Renal cortical epithelial cell (primary cell): ENCODE measurements around the gene MAP3K9. TPM values are rescaled to one million over a fixed set of nuclear protein-coding genes. Genes with fewer than 3 reads are reported as not detected.

Source experiments
- DNase-seq: peaks from one replicate; pipeline ENCODE4 v3.0.0-alpha.2; 2011; ENCODE audit warnings: low read depth
- total RNA-seq: library from RNA; depleted of rRNA; stranded (reverse); fragments of >200 nt; gene quantifications from 2 replicates; pipeline ENCODE4 v1.2.3, GENCODE V29; 2014

Gene MAP3K9
- total RNA-seq, 1 donor from 2014 or later = 19.7 TPM

DNA sequence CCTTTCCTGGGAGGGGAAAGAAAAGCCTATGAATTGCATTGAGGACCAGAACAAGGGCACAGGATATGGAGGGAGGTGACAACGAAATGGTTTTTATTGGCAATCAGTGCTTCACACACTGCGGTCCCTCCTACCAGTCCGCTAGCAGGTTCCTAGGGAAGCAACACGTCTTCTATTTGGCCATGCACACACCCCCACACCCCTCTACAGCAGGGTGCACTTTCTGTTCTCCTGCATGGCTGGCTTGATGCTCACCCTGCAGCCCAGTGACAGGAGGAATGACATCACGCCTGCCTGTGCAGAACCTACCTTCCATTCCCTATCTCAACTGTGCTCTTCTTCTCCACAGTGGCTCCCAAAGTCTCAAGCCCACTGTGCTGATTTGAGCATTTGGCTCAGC lies 109.7 kb downstream of the MAP3K9 start:
- no peak for DNase-seq

DNA sequence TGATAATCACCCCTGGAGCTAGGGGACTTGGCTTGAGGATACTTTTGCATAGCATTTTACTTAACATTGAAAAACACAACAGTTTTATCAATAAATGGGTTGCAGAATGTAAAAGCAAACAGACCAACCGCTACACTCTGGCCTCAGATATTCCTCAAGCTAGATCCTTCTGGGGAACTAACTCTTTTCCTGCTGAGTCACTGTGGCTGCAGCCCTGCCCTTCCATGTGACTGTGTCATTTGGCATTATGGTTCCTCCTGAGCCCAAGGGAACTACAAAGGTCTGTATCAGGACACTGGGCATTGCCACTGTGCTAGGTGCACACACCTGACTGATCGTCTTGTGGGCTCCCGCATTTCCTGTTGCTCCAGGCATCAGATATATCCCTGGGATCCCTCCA lies 111.0 kb downstream of the MAP3K9 start:
- peak; percentile 65 for DNase-seq

DNA sequence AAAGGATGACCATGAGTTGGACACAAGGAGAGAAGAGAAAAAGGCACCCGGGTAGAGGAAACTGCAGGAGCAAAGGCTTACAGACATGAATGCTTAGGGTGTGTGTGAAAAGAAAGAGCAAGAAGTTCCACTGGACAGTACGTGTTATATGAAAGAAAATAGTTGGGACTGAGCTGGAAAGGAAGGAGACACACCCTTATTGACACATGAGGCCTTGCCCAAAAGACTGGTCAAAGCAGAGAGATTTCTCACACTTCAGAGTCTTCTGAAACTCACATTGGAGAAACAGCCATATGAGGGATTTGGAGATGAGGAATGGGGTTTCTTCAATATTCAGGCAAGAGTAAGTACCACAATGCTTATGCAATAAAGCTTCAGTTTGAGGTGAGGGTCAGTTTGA lies 111.6 kb downstream of the MAP3K9 start:
- DNase-seq = no peak

DNA sequence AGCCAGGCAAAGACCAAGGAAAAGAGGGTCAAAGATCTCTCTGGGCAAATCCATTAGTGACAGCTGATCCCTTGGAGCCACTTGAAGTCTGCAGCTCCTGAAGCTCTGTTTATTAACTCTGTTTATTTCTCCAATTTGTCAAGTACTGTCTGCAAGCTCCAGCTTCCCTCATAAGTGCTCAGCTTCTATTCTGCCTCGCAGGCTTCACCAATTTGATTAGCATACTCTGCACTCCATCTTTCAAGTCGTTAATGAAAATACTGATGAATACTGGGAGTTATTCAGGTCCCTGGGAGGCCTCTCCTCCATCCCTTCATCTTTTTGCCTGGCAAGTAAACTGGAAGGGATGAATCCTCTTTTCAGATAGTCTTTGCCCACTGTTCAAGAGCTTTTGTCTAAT lies 113.3 kb downstream of the MAP3K9 start:
- DNase-seq = no peak

DNA sequence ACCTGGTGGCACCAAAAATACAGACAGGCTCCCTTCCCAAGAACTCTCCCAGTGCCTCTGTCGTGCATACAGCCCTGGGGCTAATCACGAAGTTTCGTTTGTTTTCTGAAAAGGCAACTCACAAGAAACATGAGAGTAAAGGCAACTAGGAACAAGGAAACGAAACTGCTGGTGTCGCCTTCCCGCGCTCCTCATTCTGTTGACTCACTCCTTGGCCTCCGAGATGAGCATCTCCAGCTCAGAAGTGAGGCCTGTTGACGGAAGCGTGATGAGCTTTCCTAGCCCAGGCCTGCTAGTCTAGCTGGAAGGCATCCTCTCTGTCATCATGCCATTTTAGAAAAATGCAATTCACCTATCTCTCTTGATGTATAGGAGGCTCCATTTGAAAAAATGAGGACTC lies 117.1 kb downstream of the MAP3K9 start:
- DNase-seq = no peak

DNA sequence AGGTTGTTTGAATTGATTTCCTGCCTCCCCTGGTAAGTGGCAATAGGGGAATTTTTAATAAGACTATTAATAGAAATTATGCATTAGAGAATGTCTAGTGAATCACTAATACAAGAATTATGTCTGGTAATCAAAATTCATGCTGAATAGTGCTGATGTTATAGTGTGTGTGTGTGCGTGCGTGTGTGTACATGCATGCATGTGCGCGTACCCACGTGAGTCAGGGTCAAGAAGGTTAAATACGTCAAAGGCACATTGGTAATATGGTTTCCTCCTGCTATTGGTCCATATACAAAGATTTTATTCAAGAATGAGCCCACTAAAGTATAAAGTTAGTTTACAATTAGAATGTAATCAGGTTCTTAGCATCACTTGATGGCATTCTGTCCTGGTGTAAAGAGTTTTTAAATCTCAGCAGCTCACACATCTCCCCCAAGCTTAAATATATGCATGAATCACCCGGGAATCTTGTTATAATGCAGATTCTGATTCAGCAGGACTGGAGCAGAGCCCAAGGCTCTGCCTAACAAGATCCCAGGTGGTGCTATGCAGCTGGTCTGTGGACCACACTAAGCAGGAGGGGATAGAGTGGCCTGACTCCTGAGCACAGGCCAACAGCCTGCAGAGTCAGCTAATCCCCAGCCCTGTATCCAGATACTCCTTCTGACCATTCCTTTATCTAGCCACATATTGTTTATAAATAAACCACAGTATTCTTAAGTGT lies 123.7 kb downstream of the MAP3K9 start:
- no peak for DNase-seq

DNA sequence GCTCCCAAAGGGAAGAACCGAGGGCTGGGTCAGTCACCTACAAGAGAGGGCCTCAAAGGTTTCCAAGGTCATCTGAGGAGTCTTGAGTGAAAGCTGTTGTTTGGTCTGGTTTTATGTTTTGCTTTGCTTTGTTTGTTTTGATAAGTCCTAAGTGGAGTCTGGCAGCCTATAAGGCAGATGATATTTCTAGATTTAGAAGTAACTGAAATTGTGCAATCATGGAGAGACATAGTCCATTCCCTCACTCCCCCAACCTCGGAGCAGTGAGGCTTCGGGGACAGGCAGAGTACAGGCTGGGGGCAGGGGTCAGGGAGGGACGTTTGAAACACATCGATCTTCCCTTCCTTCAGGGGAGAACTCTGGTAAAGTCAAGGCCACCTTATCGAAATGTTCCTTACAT lies 125.3 kb downstream of the MAP3K9 start:
- DNase-seq = no peak

DNA sequence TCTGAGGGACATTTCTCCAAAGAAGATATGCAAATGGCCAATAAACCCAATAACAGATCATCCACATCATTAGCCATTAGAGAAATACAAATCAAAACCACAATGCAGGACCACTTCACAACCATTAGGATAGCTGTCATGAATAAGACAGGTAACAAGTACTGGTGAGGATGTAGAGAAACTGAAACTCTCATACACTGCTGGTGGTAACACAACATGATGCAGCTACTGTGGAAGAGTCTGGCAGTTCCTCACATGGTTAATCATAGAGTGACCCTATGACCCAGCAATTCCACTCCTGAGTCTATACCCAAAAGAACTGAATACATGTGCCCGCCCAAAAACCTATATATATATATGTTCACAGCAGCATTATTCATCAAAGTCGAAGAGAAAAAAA lies 128.6 kb downstream of the MAP3K9 start:
- no peak for DNase-seq

DNA sequence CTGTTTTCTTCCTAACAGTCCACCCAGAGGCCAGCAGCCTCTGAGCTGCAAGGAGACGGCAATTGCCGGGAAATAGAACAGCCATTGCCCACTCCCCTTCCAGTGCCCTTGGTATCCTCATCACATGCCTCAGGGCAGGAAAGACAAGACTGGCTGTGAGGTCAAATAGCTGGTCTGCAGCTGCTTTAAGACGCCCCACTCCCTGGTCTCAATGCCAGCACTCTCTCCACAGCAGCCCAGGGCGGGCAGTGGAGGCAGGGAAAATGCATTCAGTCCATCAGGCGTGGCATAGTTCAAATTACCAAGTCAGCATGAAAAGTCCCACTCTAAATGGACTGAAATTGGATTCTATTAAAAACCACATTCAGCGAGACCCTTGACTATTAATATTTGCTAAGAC lies 132.0 kb downstream of the MAP3K9 start:
- no peak for DNase-seq

Other genes starting within 250 kb of the MAP3K9 start
- gene MED6, start 208.9 kb downstream of the MAP3K9 start, total RNA-seq = 36.1 and 37.8 TPM in 2 replicates
- gene TTC9, start 167.6 kb downstream of the MAP3K9 start, total RNA-seq = 4.0 and 9.9 TPM in 2 replicates
- 40.1 and 69.0 TPM in 2 replicates for gene PCNX1, start 97.9 kb upstream of the MAP3K9 start, total RNA-seq